Mesendoderm (in vitro differentiated cells): Measurements from ENCODE around the gene MGAT5.

Experiments
- DNase-seq: peaks from one replicate; pipeline ENCODE4 v3.0.0; 2013
- H2AK5ac ChIP-seq: 2 replicates; pipeline ENCODE4 v1.6.1; 2013; ENCODE audit warnings: low read length, inconsistent platforms
- H2BK120ac ChIP-seq: 2 replicates; pipeline ENCODE4 v1.6.1; 2013; ENCODE audit warnings: low read depth, mild to moderate bottlenecking, low read length, moderate library complexity, mixed read lengths
- H2BK15ac ChIP-seq: replicated peaks from 2 replicates; pipeline ENCODE4 v1.6.1; 2013; ENCODE audit warnings: low read depth, mild to moderate bottlenecking, moderate library complexity
- H2BK5ac ChIP-seq: 2 replicates; pipeline ENCODE4 v1.6.1; 2013; ENCODE audit warnings: low read length, inconsistent platforms
- H3K18ac ChIP-seq: 2 replicates; pipeline ENCODE4 v1.6.1; 2013; ENCODE audit warnings: mild to moderate bottlenecking, low read length, mixed read lengths
- H3K23ac ChIP-seq: one replicate; pipeline ENCODE4 v1.6.1; 2013; ENCODE audit warnings: low read length
- H3K27ac ChIP-seq: 2 replicates; pipeline ENCODE4 v1.5.1; 2013; ENCODE audit warnings: low read depth, mild to moderate bottlenecking, inconsistent platforms, low read length, moderate library complexity
- H3K27me3 ChIP-seq: 2 replicates; pipeline ENCODE4 v1.6.1; 2013; ENCODE audit warnings: low read length, control low read depth, mild to moderate bottlenecking, inconsistent platforms; ENCODE audit not compliant: insufficient read depth, poor library complexity
- H3K36me3 ChIP-seq: 2 replicates; pipeline ENCODE4 v1.6.1; 2013; ENCODE audit warnings: low read length, inconsistent platforms; ENCODE audit not compliant: control insufficient read depth, insufficient read depth
- H3K4ac ChIP-seq: one replicate; pipeline ENCODE4 v1.6.1; 2013; ENCODE audit warnings: low read depth, mild to moderate bottlenecking, low read length, moderate library complexity
- H3K4me1 ChIP-seq: 2 replicates; pipeline ENCODE4 v1.6.1; 2013; ENCODE audit warnings: low read depth, low read length, inconsistent platforms; ENCODE audit not compliant: control insufficient read depth
- H3K4me2 ChIP-seq: 2 replicates; pipeline ENCODE4 v1.6.1; 2013; ENCODE audit warnings: low read length
- H3K4me3 ChIP-seq: 2 replicates; pipeline ENCODE4 v1.5.1; 2013; ENCODE audit warnings: mild to moderate bottlenecking, low read length
- H3K56ac ChIP-seq: one replicate; pipeline ENCODE4 v1.6.1; 2013; ENCODE audit warnings: low read length
- H3K79me1 ChIP-seq: 2 replicates; pipeline ENCODE4 v1.6.1; 2013; ENCODE audit warnings: low read length, inconsistent platforms
- H3K79me2 ChIP-seq: 2 replicates; pipeline ENCODE4 v1.6.1; 2013; ENCODE audit warnings: mild to moderate bottlenecking, low read length; ENCODE audit not compliant: control insufficient read depth, insufficient read depth
- H3K9ac ChIP-seq: 2 replicates; pipeline ENCODE4 v1.6.1; 2013; ENCODE audit warnings: low read length, inconsistent platforms
- H4K5ac ChIP-seq: one replicate; pipeline ENCODE4 v1.6.1; 2013; ENCODE audit warnings: low read length
- H4K8ac ChIP-seq: one replicate; pipeline ENCODE4 v1.6.1; 2013; ENCODE audit warnings: low read depth, mild to moderate bottlenecking, control low read depth, low read length, moderate library complexity
- WGBS: extraction: QIAGEN DNeasy Blood & Tissue Kit; methylation state at CpG from one replicate; pipeline ENCODE4 v1.1.7; 2013; ENCODE audit warnings: low lambda C conversion rate, missing lambda C conversion rate; ENCODE audit not compliant: insufficient coverage; ENCODE audit errors: extremely low coverage; 5-methylcytosine and 5-hydroxymethylcytosine counted together

MGAT5 gene

DNA sequence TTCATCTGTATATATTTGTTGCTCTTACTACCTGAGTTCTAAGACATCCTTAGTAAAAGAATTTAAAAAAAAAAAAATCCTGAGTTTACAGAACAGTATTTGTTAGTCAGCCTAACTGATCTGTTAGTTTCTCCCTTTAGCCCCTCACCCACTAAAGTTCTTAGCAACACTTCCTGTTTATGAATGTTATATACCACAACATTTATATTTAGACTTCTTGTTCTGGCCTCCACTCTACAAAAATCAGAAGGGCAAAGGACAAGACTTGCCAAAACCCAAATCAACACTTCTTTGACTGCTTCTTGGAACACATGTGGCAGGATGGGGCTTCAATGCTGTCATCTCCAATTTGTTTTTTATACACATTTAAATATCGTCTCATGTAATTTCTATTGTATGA lies 71.1 kb downstream of the MGAT5 start:
- Histone ChIP-seq H3K79me1 (no peaks in the 10 kb centered on the region), H2AK5ac (no peak overlapping the region), H2BK120ac (no peak overlapping the region), H3K36me3 (no peaks in the 10 kb centered on the region), H3K4me3 (no peak overlapping the region), H3K4me2 (no peak overlapping the region), H3K56ac (no peak overlapping the region), H2BK5ac (no peak overlapping the region), H2BK15ac (no peak overlapping the region), H4K8ac (no peak overlapping the region), H3K18ac (no peak overlapping the region), H3K79me2 (no peaks in the 10 kb centered on the region), H3K27ac (no peak overlapping the region), H4K5ac (no peak overlapping the region), H3K27me3 (no peaks in the 10 kb centered on the region), H3K9ac (no peak overlapping the region), H3K23ac (no peak overlapping the region), H3K4ac (no peak overlapping the region), H3K4me1 (no peaks in the 10 kb centered on the region)
- no CpG with 5 or more reads among the region's 1 CpG for WGBS
- no peak for DNase-seq

- no CpG with 5 or more reads among the region's 1 CpG for WGBS
Measured at GRCh38 chr2:134325696-134326095, 71.8 kb downstream of the MGAT5 start.

DNA sequence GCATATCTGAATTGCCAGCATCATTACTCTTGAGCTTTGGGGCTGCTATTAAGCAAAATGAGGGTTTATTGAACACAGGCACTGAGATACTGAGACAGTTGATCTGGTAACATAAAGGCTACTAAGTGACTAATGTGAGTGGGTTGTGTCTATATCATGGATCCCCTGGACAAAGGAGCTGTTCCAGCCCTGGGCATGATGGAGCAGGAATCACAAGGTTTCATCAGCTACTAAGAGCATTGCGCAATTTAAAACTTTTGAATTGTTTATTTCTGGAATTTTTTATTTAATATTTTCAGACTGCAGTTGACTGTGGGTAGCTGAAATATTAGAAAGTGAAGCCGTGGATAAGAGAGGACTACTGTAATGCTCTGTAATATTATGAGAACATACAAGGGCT lies 73.5 kb downstream of the MGAT5 start:
- no CpG with 5 or more reads among the region's 2 CpGs for WGBS
- Histone ChIP-seq H2BK120ac (no peak overlapping the region), H3K4ac (no peak overlapping the region), H3K4me3 (no peak overlapping the region), H4K8ac (no peak overlapping the region), H3K36me3 (no peaks in the 10 kb centered on the region), H2AK5ac (no peak overlapping the region), H3K18ac (no peak overlapping the region), H3K27me3 (no peaks in the 10 kb centered on the region), H4K5ac (no peak overlapping the region), H2BK15ac (no peak overlapping the region), H3K79me1 (no peaks in the 10 kb centered on the region), H3K4me1 (no peaks in the 10 kb centered on the region), H3K23ac (no peak overlapping the region), H3K56ac (no peak overlapping the region), H3K4me2 (no peak overlapping the region), H2BK5ac (no peak overlapping the region), H3K79me2 (no peaks in the 10 kb centered on the region), H3K27ac (no peak overlapping the region), H3K9ac (no peak overlapping the region)
- no peak for DNase-seq

More at GRCh38 chr2:134325696-134326095, 71.8 kb downstream of the MGAT5 start:
- Histone ChIP-seq H3K4me1 (no peaks in the 10 kb centered on the region), H3K4me3 (no peak overlapping the region), H3K36me3 (no peaks in the 10 kb centered on the region), H2BK120ac (no peak overlapping the region), H4K5ac (no peak overlapping the region), H2BK5ac (no peak overlapping the region), H4K8ac (no peak overlapping the region), H3K79me2 (no peaks in the 10 kb centered on the region), H3K27ac (no peak overlapping the region), H3K27me3 (no peaks in the 10 kb centered on the region), H3K4ac (no peak overlapping the region), H2AK5ac (no peak overlapping the region), H3K23ac (no peak overlapping the region), H3K4me2 (no peak overlapping the region), H3K79me1 (no peaks in the 10 kb centered on the region), H3K18ac (no peak overlapping the region), H2BK15ac (no peak overlapping the region), H3K9ac (no peak overlapping the region), H3K56ac (no peak overlapping the region)
- DNase-seq = no peak

DNA sequence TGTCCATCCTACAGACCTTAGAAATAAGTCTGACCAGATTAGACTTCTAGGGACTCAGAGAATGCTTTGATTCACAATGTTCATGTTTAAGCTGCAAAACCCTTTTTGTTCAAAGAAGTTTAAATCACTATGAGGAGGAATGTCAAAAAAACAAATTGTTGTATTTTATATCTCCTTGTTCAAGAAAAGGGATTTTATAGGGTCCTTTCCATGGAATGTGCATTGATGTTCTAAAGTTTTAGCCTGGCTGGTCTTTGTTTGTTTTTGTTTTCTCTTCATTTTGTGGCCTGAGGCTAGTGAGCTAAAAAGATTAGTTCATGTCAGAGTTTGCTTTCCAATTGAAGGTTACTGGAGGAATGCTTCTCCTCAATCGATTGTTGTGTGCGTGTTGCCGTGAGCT lies 77.2 kb downstream of the MGAT5 start:
- H3K4ac ChIP-seq = no peak overlapping the region
- H3K23ac ChIP-seq = no peak overlapping the region
- no peak overlapping the region for H3K27ac ChIP-seq
- H4K8ac ChIP-seq = no peak overlapping the region
- H4K5ac ChIP-seq = no peak overlapping the region
- H3K4me1 ChIP-seq = peaks cover 2% of the 10 kb centered on the region
- H3K56ac ChIP-seq = no peak overlapping the region
- H2BK120ac ChIP-seq = no peak overlapping the region
- DNase-seq = no peak
- H2BK5ac ChIP-seq = no peak overlapping the region
- no peak overlapping the region for H3K4me2 ChIP-seq
- no peak overlapping the region for H3K18ac ChIP-seq
- no peaks in the 10 kb centered on the region for H3K79me1 ChIP-seq
- H2BK15ac ChIP-seq = no peak overlapping the region
- H2AK5ac ChIP-seq = no peak overlapping the region
- no peaks in the 10 kb centered on the region for H3K79me2 ChIP-seq
- WGBS = no CpG with 5 or more reads among the region's 3 CpGs
- no peak overlapping the region for H3K4me3 ChIP-seq
- H3K9ac ChIP-seq = no peak overlapping the region
- H3K27me3 ChIP-seq = no peaks in the 10 kb centered on the region
- no peaks in the 10 kb centered on the region for H3K36me3 ChIP-seq

DNA sequence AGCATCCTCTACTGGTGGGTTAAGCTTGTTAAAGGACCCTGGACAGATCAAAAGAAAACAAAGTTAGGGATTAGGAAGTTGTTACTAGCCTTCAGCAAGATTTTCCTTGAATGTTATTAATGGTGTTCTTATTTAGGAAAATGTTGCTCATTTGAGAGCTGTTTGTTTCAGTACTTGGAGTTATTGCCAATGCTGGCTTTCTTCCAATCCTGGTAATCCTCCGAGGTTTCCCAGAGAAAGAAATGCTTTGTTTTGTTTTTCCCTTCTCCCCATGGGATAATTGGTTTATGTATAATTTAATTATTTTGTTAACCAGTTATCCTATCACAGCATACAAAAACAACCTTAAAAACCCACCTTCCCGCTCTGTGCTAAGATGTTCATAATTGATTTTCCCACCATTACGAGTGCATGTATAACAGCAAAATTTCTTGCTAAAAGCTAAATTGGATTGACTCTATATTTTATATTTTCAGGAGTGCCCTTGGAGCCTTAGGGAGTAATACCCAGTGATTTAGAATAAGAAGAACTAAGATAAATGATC lies 79.8 kb downstream of the MGAT5 start:
- H3K4ac ChIP-seq = no peak overlapping the region
- no peak overlapping the region for H4K8ac ChIP-seq
- H4K5ac ChIP-seq = no peak overlapping the region
- no peak overlapping the region for H2AK5ac ChIP-seq
- no peak overlapping the region for H3K27ac ChIP-seq
- no peak for DNase-seq
- no peaks in the 10 kb centered on the region for H3K79me2 ChIP-seq
- H3K36me3 ChIP-seq = no peaks in the 10 kb centered on the region
- no peaks in the 10 kb centered on the region for H3K27me3 ChIP-seq
- WGBS = no CpG with 5 or more reads among the region's 3 CpGs
- H3K56ac ChIP-seq = no peak overlapping the region
- no peak overlapping the region for H3K9ac ChIP-seq
- no peak overlapping the region for H2BK5ac ChIP-seq
- H3K23ac ChIP-seq = no peak overlapping the region
- H3K18ac ChIP-seq = no peak overlapping the region
- no peaks in the 10 kb centered on the region for H3K79me1 ChIP-seq
- H3K4me3 ChIP-seq = no peak overlapping the region
- H3K4me1 ChIP-seq = peaks cover 2% of the 10 kb centered on the region
- H3K4me2 ChIP-seq = no peak overlapping the region
- H2BK120ac ChIP-seq = no peak overlapping the region
- H2BK15ac ChIP-seq = no peak overlapping the region
